Stimulated activated memory B cell treated with anti-CD40 and anti-IgM and Interleukin-4, amounts not matched to agents 10 μg/mL and 1 μg/mL and 100 μg/mL, for 72 hours (primary cell): Measurements from ENCODE around the gene UNG.

Experiments
- ATAC-seq: fragments of 150-1000 bp; cut with Tn5 transposase; 2 replicates; pipeline ENCODE4 v1.10.0; 2021
- H3K27ac Mint-ChIP-seq: one replicate; pipeline ENCODE4 v1.8.0; 2022; ENCODE audit warnings: mild to moderate bottlenecking, mixed read lengths
- H3K27me3 Mint-ChIP-seq: one replicate; pipeline ENCODE4 v1.8.0; 2022; ENCODE audit warnings: mixed read lengths
- H3K36me3 Mint-ChIP-seq: one replicate; pipeline ENCODE4 v1.8.0; 2022; ENCODE audit warnings: mixed read lengths
- H3K4me1 Mint-ChIP-seq: one replicate; pipeline ENCODE4 v1.8.0; 2022; ENCODE audit warnings: mixed read lengths
- H3K4me3 Mint-ChIP-seq: one replicate; pipeline ENCODE4 v1.8.0; 2022; ENCODE audit warnings: mild to moderate bottlenecking, moderate library complexity, mixed read lengths
- H3K9me3 Mint-ChIP-seq: one replicate; pipeline ENCODE4 v1.8.0; 2022; ENCODE audit warnings: mixed read lengths

UNG gene

DNA sequence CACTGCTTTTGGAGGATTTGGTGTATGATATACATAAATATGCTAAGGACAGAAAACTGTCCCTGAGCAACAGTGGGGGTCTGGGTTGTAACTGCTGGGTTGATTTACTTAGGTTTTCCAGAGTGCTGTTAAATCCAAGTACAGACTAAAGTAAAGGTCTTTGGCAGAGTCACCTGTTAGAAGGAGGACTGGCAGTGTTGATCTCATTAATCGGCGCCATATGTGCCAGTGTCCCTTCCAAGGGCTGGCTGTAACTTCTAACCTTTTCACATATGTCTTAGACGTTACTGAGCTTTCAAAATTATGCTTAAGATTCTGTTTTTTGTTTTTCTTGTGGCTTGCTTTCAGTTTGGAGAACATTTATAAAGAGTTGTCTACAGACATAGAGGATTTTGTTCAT is 5.1 kb downstream of the UNG start:
- H3K27me3 Mint-ChIP-seq = no peaks in the 10 kb centered on the region
- H3K9me3 Mint-ChIP-seq = no peaks in the 10 kb centered on the region
- ATAC-seq = no peak
- H3K4me3 Mint-ChIP-seq = no peak overlapping the region
- H3K4me1 Mint-ChIP-seq = peaks cover 27% of the 10 kb centered on the region
- no peak overlapping the region for H3K27ac Mint-ChIP-seq
- H3K36me3 Mint-ChIP-seq = peaks cover 25% of the 10 kb centered on the region

DNA sequence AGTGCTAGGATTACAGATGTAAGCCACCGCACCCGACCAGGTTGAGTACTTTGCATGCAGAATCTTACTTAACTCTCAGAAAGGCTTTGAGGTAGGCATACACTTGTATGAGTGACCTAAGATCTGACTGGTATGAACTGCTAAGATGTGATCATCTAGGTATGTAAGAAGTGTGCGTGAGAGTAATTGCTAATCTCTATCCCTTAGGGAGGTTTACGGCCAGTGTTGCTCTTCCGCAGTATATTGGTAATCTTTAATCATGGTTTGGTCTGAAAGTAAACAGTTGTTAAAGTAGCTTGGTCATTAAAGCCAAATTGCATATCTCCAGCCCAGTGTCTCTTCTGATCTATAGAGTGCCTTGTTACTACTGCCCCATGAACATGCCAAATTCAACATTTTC is 7.8 kb downstream of the UNG start:
- Mint-ChIP-seq H3K27ac (no peak overlapping the region), H3K9me3 (no peaks in the 10 kb centered on the region), H3K36me3 (peaks cover 32% of the 10 kb centered on the region), H3K27me3 (no peaks in the 10 kb centered on the region), H3K4me3 (no peak overlapping the region), H3K4me1 (peaks cover 5% of the 10 kb centered on the region)
- ATAC-seq = no peak

DNA sequence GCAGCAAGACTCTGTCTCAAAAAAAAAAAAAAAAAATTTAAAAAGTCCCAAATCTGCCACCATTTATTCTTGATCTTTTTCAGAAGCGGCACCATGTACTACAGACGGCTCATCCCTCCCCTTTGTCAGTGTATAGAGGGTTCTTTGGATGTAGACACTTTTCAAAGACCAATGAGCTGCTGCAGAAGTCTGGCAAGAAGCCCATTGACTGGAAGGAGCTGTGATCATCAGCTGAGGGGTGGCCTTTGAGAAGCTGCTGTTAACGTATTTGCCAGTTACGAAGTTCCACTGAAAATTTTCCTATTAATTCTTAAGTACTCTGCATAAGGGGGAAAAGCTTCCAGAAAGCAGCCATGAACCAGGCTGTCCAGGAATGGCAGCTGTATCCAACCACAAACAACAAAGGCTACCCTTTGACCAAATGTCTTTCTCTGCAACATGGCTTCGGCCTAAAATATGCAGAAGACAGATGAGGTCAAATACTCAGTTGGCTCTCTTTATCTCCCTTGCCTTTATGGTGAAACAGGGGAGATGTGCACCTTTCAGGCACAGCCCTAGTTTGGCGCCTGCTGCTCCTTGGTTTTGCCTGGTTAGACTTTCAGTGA is 12.5 kb downstream of the UNG start:
- H3K27ac Mint-ChIP-seq = no peak overlapping the region
- no peaks in the 10 kb centered on the region for H3K9me3 Mint-ChIP-seq
- no peak for ATAC-seq
- H3K27me3 Mint-ChIP-seq = no peaks in the 10 kb centered on the region
- no peak overlapping the region for H3K4me3 Mint-ChIP-seq
- H3K4me1 Mint-ChIP-seq = no peaks in the 10 kb centered on the region
- peaks cover 19% of the 10 kb centered on the region for H3K36me3 Mint-ChIP-seq

DNA sequence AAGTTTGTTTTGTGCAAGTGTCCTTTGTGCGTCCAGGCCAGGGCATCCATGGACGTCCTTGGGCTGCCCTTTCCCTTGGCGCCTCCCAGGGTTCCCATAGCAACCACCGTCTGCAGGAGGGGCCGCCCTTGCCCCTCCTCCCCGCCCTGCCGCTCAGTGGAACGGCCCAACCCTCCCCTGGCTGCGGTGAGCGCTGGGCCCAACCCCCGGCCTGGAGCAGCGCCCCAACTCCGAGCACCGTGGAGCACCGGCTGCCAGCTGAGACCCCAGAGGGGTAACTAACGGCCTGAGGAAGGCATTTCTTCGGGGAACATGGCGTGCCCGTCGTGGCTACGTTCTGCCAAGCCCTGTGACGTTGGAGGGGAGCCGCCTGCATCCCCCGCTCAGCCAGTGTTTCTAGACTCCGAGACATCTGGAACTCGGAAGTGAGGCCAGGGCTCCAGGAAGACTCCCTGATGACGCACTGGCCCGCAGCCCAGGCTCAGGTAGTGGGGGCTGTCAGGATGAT is 13.6 kb downstream of the UNG start:
- H3K9me3 Mint-ChIP-seq = no peaks in the 10 kb centered on the region
- peak overlapping the region; percentile 80 for H3K4me3 Mint-ChIP-seq
- H3K4me1 Mint-ChIP-seq = no peaks in the 10 kb centered on the region
- peaks cover 10% of the 10 kb centered on the region for H3K36me3 Mint-ChIP-seq
- peak; percentile 88 for ATAC-seq
- peak overlapping the region; percentile 51 for H3K27ac Mint-ChIP-seq
- H3K27me3 Mint-ChIP-seq = no peaks in the 10 kb centered on the region

DNA sequence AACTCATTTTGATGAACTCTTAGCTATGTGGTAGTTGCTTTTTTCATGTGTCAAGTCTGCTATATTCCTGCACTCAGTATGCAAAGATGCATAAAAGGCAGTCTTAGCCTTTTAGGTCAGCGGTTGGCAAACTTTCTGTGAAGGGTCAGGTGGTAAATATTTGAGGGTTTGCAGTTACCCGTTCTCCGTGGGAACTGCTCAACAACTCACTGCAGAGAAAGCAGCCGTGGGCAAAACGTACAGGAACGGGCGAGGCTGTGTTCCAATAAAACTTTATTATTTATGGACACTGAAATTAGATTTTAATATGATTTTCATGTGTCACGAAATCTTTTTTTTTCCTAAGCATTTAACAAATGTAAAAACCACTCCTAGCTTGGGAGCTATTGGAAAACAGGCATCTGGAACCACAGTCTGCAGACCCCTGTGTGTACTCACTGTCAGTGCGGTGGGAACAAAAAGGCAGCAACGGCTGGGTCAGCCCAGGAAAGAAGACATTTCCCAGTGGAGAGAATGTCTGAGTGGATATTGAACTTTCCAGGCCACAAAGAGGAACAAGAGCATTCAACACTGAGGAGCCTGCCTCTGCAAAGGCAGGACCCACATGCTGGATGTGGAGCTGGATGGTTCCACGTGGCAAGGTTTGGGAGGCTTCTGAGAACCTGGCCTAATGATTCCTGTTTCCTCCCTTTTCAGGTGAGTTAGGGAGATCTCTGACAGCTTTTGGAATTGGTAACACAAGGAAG is 15.5 kb downstream of the UNG start:
- H3K4me3 Mint-ChIP-seq = no peak overlapping the region
- no peaks in the 10 kb centered on the region for H3K27me3 Mint-ChIP-seq
- no peak for ATAC-seq
- H3K9me3 Mint-ChIP-seq = no peaks in the 10 kb centered on the region
- peaks cover 4% of the 10 kb centered on the region for H3K36me3 Mint-ChIP-seq
- no peak overlapping the region for H3K27ac Mint-ChIP-seq
- no peaks in the 10 kb centered on the region for H3K4me1 Mint-ChIP-seq

DNA sequence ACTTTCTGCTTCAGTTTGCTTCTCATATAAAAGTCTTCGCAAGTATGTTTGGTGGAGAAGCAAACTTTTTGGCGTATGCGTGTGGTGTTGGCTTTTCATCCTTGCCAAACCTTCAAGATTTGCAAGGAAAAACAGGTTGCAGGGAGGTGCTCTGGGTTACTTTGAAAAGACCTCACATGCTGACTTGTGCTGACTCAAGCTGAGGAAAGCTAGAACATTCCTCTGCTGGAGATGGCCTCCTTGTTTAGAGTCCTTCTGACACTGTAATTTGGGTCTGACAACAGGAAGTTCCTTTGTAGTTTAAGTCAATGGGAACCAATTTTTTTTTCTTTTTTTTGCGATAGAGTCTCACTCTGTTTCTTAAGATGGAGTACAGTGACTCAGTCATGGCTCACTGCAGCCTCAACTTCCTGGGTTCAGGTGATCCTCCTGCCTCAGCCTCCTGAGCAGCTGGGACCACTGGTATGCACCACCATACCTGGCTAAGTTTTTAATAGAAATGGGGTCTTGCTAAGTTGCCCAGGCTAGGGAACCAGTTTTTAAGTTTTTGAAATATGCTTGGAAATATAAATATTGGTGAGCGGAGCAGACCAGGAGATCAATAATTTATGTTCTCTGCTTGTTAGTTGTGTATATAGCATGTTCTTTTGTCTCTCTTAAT is 16.4 kb downstream of the UNG start:
- Mint-ChIP-seq H3K36me3 (no peaks in the 10 kb centered on the region), H3K27me3 (no peaks in the 10 kb centered on the region), H3K9me3 (no peaks in the 10 kb centered on the region), H3K4me3 (no peak overlapping the region), H3K27ac (no peak overlapping the region), H3K4me1 (no peaks in the 10 kb centered on the region)
- no peak for ATAC-seq

DNA sequence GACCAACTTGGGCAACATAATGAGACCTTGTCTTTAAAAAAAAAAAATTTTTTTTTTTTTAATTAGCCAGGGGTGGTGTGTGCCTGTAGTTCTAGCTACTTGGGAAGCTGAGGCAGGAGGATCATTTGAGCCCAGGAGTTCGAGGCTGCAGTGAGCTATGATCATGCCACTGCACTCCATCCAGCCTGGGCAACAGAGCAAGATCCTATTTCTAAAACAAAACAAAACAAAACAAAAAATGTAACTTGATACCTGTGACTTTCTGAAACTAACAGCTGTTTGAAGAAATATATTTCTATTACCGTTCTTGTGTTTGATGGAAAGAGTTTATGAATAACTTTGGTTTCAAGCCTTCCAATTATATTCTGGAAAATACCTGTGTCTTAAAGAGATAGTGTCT is 17.2 kb downstream of the UNG start:
- Mint-ChIP-seq H3K4me1 (no peaks in the 10 kb centered on the region), H3K27me3 (no peaks in the 10 kb centered on the region), H3K4me3 (no peak overlapping the region), H3K27ac (no peak overlapping the region), H3K9me3 (no peaks in the 10 kb centered on the region), H3K36me3 (no peaks in the 10 kb centered on the region)
- no peak for ATAC-seq

DNA sequence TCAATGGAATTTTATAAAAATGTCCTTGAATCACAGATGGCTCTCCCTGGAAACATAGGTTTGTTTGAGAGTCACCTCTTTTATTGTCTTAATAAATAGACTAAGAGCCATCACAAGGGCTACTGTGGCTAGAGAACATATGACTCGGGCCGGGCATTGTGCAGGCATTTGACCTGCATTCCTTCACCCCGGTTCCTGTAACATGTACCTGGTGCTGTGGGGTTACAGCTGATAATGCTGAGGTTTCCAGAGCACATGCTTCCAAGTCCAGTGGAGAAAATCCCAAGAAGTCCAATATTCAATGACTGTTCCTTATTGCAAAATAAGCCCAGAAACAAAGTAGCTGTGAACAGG is 18.0 kb downstream of the UNG start:
- Mint-ChIP-seq H3K4me3 (no peak overlapping the region), H3K9me3 (no peaks in the 10 kb centered on the region), H3K27me3 (no peaks in the 10 kb centered on the region), H3K36me3 (no peaks in the 10 kb centered on the region), H3K27ac (no peak overlapping the region), H3K4me1 (no peaks in the 10 kb centered on the region)
- no peak for ATAC-seq

DNA sequence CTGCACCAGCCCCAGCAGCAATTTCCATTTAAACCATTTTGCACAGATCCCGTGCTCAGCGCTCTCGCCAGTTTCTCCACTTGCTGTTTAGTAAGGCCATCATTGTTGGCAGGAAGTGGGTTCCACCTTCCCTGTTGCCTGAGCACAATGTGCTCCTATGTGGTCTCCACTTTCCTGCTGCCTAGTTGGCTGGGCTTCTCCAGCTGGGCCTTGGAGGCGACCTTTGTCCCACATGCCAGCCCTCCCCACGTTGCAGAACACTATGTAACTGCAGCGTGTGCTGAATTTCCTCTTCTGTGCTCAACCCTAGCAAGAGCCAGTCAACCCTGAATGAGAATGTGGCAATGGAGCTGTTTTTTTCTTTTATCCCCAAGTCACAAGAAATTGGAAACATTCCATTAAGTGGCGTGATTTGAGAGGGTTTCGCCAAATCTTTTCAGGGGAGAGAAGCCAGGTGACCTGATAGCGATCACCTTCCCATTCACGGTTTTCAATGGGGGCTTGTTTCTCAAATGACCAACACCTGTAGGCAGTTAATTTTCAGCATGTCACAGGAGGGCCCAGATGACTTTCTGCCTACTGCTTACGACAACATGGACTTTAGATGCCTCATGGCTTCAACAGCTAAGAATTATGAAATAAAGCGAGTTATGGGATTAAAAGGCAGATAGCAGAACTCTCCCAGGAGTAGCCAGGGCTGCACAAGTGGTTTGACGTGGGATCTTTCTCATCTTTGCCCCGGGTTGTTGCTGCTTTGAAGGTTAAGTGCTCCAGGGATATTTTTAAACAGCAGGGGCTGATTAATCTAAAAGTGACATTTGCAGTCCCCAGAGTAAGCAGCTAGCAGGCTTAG is 18.6 kb downstream of the UNG start, which contains the start of gene ACACB:
ACACB (plus strand) TSS at position 830 of the 853 bp plus-strand sequence. CDS start 22,819 bp downstream, outside the sequence.
- no peak for ATAC-seq

DNA sequence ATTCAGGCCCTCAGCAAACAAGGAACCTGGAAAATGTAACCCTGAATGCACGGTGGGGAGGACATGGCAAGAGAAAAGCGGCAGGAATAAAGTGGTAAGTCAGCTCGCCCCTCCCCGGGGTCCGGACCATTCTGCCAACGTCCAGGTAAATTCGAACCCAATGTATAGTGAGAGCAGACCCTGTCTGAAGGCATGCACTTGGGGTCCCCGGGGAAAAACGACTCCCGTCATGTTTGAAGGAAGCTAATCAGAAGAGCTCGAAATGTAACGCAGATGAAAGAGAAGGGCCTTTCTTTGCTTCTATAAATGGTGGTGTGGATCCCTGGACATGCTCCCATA is 19.2 kb downstream of the UNG start:
- ATAC-seq = no peak
- no peaks in the 10 kb centered on the region for H3K4me1 Mint-ChIP-seq
- H3K9me3 Mint-ChIP-seq = no peaks in the 10 kb centered on the region
- no peaks in the 10 kb centered on the region for H3K36me3 Mint-ChIP-seq
- no peak overlapping the region for H3K27ac Mint-ChIP-seq
- no peak overlapping the region for H3K4me3 Mint-ChIP-seq
- H3K27me3 Mint-ChIP-seq = no peaks in the 10 kb centered on the region

More for the DNA sequence above, 18.6 kb downstream of the UNG start, which contains the start of gene ACACB:
- Mint-ChIP-seq H3K4me3 (no peak within 1 kb of the TSS), H3K4me1 (no peaks in the 10 kb centered on the region), H3K27me3 (no peaks in the 10 kb centered on the region), H3K36me3 (no peaks in the 10 kb centered on the region), H3K27ac (no peak within 1 kb of the TSS), H3K9me3 (no peaks in the 10 kb centered on the region)

DNA sequence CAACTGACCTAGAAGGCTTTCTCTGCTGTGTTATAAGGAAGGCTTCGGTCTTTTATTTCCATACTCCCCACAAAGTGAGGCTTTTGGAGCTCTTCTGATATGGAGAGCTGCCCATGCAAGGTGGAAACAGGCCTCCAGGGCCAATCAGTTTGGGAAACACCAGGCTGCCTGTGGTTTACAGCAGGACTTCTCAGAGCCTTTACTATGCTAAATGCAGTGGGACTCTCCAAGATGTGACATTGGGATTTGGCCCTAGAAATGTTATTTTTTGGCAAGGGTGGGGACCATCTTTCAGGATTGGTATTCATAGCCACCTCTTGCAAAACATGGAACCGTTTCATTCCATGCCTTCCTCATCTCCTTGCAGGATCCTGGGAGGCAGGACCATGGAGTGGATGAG is 22.7 kb downstream of the UNG start:
- Mint-ChIP-seq H3K4me1 (no peaks in the 10 kb centered on the region), H3K27ac (no peak overlapping the region), H3K4me3 (no peak overlapping the region), H3K9me3 (no peaks in the 10 kb centered on the region), H3K27me3 (no peaks in the 10 kb centered on the region), H3K36me3 (no peaks in the 10 kb centered on the region)
- ATAC-seq = no peak

DNA sequence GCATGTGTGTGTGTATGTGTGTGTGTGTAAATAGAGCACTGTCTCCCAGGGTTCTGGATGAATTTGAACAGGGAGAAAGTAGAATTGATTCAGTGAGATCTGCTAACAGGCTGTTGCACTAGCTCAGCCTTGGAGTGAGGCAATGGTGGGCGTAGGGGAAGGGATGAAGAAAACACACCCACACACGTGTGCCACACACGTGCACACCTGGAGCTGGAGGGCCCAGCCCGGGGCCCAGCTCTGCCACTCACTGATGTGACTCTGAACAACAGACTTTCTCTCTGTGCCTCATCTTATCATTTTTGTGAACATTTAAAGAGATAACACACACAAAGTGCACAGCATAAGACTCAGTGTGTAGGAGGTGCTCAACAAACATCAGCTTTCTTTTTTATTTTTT is 23.2 kb downstream of the UNG start:
- no peak overlapping the region for H3K27ac Mint-ChIP-seq

DNA sequence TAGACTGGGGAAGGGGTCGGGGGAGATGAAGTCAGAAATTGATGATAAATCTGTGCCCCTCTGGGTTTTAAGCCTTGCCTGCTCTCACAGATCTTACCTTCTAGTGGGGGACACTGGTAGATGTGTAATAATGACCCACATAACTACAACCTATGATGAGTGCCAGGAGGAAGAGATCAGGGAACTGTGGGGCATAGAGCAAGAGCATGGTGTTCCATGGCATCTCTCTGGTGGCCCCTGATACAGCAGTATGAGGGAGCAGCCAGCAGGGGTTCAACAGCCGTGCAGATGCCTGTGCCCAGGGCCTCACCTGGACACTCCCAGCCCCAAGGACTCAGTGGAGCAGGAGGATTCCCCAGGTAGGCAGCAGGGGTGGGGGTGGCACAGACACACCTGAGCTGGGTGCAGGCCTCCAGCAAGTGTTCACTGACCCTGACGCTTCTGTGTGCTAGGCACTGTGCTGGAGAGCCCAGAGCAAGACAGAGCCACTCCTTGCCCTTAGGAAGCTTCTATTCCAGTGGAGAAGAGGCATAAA is 24.0 kb downstream of the UNG start:
- Mint-ChIP-seq H3K36me3 (no peaks in the 10 kb centered on the region), H3K27ac (no peak overlapping the region), H3K27me3 (no peaks in the 10 kb centered on the region), H3K9me3 (no peaks in the 10 kb centered on the region), H3K4me3 (no peak overlapping the region), H3K4me1 (no peaks in the 10 kb centered on the region)
- peak; percentile 20 for ATAC-seq

More for the DNA sequence above, 23.2 kb downstream of the UNG start:
- no peak overlapping the region for H3K4me3 Mint-ChIP-seq
- no peaks in the 10 kb centered on the region for H3K4me1 Mint-ChIP-seq
- H3K27me3 Mint-ChIP-seq = no peaks in the 10 kb centered on the region
- H3K36me3 Mint-ChIP-seq = no peaks in the 10 kb centered on the region
- no peak for ATAC-seq
- no peaks in the 10 kb centered on the region for H3K9me3 Mint-ChIP-seq

DNA sequence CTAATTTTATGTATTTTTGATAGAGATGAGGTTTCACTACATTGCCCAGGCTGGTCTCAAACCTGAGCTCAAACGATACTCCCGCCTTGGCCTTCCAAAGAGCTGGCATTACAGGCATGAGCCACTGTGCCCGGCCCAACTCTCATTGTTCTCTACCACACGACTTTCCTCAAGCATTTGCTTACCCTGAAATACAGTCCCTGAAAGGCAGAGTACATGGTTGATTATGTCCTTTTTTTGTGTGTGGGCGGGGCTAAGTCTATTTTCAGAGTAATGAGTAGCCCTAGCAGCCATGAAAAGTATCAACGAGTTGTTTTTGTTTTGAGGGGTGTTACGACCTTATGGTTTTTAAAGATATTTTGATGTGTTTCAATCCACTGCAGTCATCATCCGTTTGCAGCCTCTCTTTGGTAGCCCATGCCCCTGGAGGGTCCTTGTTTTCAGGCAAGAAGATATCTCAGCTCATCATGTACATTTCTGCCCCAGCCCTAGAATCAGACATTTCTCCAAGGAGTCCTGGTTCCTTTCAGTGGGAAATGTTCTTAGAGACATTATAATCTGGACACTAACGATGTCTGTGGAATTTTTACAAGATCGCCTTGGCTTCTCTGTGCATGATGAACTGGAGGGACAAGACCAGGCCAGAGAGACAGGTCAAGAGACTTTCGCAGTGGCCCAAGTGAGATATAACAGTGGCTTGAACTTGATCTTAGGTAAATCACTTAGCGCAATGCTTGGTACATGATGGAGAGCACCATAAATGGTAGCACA is 27.7 kb downstream of the UNG start:
- Mint-ChIP-seq H3K27me3 (no peaks in the 10 kb centered on the region), H3K4me1 (no peaks in the 10 kb centered on the region), H3K36me3 (no peaks in the 10 kb centered on the region), H3K9me3 (no peaks in the 10 kb centered on the region), H3K4me3 (no peak overlapping the region), H3K27ac (no peak overlapping the region)
- ATAC-seq = no peak
